HEK293 (cell line): Measurements from ENCODE around the gene OR5AU1.

ENCODE experiments used
- CTCF ChIP-seq: fragments of 450-650 bp; formaldehyde crosslinking; IDR thresholded peaks from 2 replicates; pipeline ENCODE4 v1.5.1; 2016; ENCODE audit warnings: missing biosample characterization, missing genetic modification characterization
- ZNF248 ChIP-seq: fragments of 450-650 bp; formaldehyde crosslinking; IDR thresholded peaks from 2 replicates; pipeline ENCODE4 v1.5.1; 2017; ENCODE audit warnings: missing biosample characterization, missing genetic modification characterization
- ZNF639 ChIP-seq: fragments of 450-650 bp; formaldehyde crosslinking; IDR thresholded peaks from 2 replicates; pipeline ENCODE4 v1.5.1; 2016; ENCODE audit warnings: missing biosample characterization, missing genetic modification characterization

- TF ChIP-seq ZNF248 (tag by site-specific recombination) (no peak), ZNF639 (no peak), CTCF (no peak)
Measured at GRCh38 chr14:21192447-21192822, 36.6 kb upstream of the OR5AU1 start.
